Motor neuron (in vitro differentiated cells): ENCODE data around the gene SLC29A1. TPM values are rescaled to one million over a fixed set of nuclear protein-coding genes. Genes with fewer than 3 reads are reported as not detected.

Experiments
- ATAC-seq, 8 experiments: fragments of 200-7000 bp; cut with Tn5 transposase; replicated peaks in 6 of 8; 2 replicates each; pipeline ENCODE4 v1.8.0; 2021; ENCODE audit warnings: mild to moderate bottlenecking in 8 of 8, moderate library complexity in 8 of 8
- H3K27ac ChIP-seq, 2 donors: fragments of 250-450 bp; sonication (Bioruptor Pico); 2 replicates each; pipeline ENCODE4 v1.9.0; 2021; ENCODE audit warnings: antibody characterized with exemption in 2 of 2, mild to moderate bottlenecking in 2 of 2, moderate library complexity in 1 of 2
- H3K4me1 ChIP-seq, 2 donors: fragments of 250-450 bp; sonication (Bioruptor Pico); replicated peaks in 1 of 2; 2 replicates each; pipeline ENCODE4 v1.6.1; 2021; ENCODE audit warnings: antibody characterized with exemption in 2 of 2, mild to moderate bottlenecking in 2 of 2, moderate library complexity in 1 of 2
- H3K4me3 ChIP-seq, 5 donors: fragments of 250-450 bp; sonication (Bioruptor Pico); 2 replicates each; pipeline ENCODE4 v1.9.0; 2021; ENCODE audit warnings: antibody characterized with exemption in 5 of 5, mild to moderate bottlenecking in 5 of 5, moderate library complexity in 4 of 5
- WGBS, 10 experiments: fragments of 450-650 bp; shearing (Covaris generic); methylation state at CpG; one replicate each; pipeline ENCODE4 v1.0.0; 2022; 5-methylcytosine and 5-hydroxymethylcytosine counted together
- in situ Hi-C, 9 experiments: fragments of 400-800 bp; cut with MboI; loops; one replicate each; pipeline ENCODE4 v1.15.0; 2021; ENCODE audit warnings: low sequenced_read_pairs in 9 of 9, low pct_unique_long_range_greater_than_20kb in 2 of 9; ENCODE audit not compliant: unreplicated experiment in 9 of 9
- total RNA-seq, 8 experiments: library from RNA; unstranded; fragments of 300-600 nt; gene quantifications; 2 replicates each; pipeline versions ENCODE4 v1.2.3 to v1.2.4, GENCODE V29; 2022

Gene SLC29A1
- total RNA-seq, 8 experiments from 2014 or later = 3.8 to 58.8 (median 24.4) TPM

DNA sequence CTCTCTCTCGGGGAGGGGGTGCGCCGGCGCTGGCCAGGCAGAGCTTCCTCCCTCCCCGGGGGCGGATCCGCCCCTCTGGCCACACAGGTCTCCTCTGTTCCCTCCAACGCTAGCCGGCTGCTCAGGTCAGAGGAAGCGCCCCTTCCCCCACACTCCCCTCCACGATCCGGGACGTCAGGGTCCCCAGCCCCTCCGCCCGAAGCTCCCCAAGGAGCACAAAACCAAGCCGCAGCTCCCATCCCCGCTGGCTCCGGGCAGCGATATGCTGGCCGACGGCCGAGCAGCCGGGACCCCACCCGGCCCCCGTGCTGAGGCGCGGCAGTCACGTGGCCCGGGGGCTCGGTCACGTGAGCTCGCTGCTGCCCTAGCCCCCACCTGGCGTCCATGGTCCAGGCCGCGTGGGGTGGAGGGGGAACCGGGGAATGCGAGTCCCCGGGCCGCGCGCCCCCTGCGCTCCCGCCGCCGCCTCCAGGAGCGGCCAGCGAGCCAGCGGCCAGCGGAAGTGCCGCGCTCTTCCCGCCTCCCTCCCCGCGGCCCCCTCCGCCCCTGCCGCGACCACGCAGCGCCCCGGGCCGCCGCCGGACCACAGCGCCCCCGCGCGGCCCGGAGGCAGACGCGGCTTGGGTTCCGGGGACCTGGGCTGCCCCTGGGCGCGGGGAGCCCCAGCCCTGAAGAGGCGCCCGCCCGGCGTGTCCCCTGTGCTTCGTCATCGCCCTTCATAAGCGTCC lies 33.8 kb downstream of the SLC29A1 start, which contains the start of gene SLC35B2:
Gene SLC35B2 (minus strand): TSS at position 504 of the 728 bp plus-strand sequence. CDS start 118 bp downstream, at position 386.
- Histone ChIP-seq H3K4me3 (peak within 1 kb of the TSS; percentile 54 to 83 (median 62)), H3K4me1 (peaks cover 14 to 24% of the 10 kb centered on the region in 2 donors), H3K27ac (peak within 1 kb of the TSS; percentile 71 to 89)
- 0% methylated on average over 2 of the region's 80 CpGs; no CpG with 5 or more reads in 9 of the 10 experiments for WGBS, 10 experiments
- ATAC-seq = peak; percentile 53 to 77 (median 69)
- in situ Hi-C loops = no loop called here

- Histone ChIP-seq H3K4me1 (peaks cover 19 to 29% of the 10 kb centered on the region in 2 donors), H3K4me3 (peak overlapping the region; percentile 54 to 83 (median 62)), H3K27ac (peak overlapping the region; percentile 71 to 89)
- WGBS, 10 experiments = 13 to 100% (median 33%) methylated on average over 1 to 13 of the region's 15 CpGs
- ATAC-seq = no peak
- in situ Hi-C loops = no loop called here
Measured at GRCh38 chr6:44257753-44258324, 34.4 kb downstream of the SLC29A1 start.

DNA sequence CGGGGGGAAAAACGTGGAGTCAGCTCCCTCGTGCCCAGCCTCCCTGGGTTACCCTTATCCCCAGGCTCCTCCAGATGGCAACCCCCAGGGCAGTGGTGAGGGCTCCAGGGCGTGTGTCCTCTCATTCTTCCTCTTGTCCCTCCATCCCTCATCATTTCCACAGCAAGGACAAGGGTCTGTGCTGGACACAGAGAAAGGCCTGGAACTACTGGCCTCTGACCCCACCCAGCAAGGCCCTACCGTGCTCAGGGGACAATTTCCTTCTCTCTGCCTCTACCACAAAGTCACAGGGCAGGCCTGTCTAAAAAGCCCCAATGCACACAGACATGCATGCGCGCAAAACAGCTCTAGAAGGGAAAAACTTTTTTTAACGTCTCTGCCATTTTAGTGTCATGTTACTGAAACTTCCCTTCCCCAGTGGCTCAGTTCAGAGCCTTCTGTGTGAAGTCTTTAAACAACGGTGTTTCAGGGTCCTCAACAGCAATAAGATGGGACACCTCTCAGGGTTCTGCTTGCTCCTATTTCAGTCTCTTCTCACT lies 35.0 kb downstream of the SLC29A1 start:
- peak overlapping the region in 1 of 2 donors; percentile 89 for H3K27ac ChIP-seq
- 72 to 100% (median 83%) methylated on average over 1 to 7 of the region's 9 CpGs; no CpG with 5 or more reads in 3 of the 10 experiments for WGBS, 10 experiments
- peaks cover 24 to 34% of the 10 kb centered on the region in 2 donors for H3K4me1 ChIP-seq
- no peak for ATAC-seq
- in situ Hi-C loops = no loop called here
- no peak overlapping the region for H3K4me3 ChIP-seq

- in situ Hi-C loops = no loop called here
- 50 to 100% (median 71%) methylated on average over 1 to 2 of the region's 3 CpGs; no CpG with 5 or more reads in 7 of the 10 experiments for WGBS, 10 experiments
- no peak for ATAC-seq
- Histone ChIP-seq H3K4me3 (no peak overlapping the region), H3K27ac (no peak overlapping the region), H3K4me1 (peaks cover 29 to 37% of the 10 kb centered on the region in 2 donors)
Measured at GRCh38 chr6:44258921-44259320, 35.5 kb downstream of the SLC29A1 start.

GRCh38 chr6:44260011-44260410 lies 36.6 kb downstream of the SLC29A1 start:
- H3K27ac ChIP-seq = no peak overlapping the region
- H3K4me1 ChIP-seq = peaks cover 35 to 43% of the 10 kb centered on the region in 2 donors
- ATAC-seq = no peak
- WGBS, 10 experiments = 60 to 100% (median 87%) methylated on average over 1 to 3 of the region's 8 CpGs; no CpG with 5 or more reads in 5 of the 10 experiments
- H3K4me3 ChIP-seq = no peak overlapping the region
- in situ Hi-C loops = loop anchor here in 3 of 9 experiments (10.0 kb wide), 1 partner anchor 75 kb away; no protein-coding TSS in a partner anchor

DNA sequence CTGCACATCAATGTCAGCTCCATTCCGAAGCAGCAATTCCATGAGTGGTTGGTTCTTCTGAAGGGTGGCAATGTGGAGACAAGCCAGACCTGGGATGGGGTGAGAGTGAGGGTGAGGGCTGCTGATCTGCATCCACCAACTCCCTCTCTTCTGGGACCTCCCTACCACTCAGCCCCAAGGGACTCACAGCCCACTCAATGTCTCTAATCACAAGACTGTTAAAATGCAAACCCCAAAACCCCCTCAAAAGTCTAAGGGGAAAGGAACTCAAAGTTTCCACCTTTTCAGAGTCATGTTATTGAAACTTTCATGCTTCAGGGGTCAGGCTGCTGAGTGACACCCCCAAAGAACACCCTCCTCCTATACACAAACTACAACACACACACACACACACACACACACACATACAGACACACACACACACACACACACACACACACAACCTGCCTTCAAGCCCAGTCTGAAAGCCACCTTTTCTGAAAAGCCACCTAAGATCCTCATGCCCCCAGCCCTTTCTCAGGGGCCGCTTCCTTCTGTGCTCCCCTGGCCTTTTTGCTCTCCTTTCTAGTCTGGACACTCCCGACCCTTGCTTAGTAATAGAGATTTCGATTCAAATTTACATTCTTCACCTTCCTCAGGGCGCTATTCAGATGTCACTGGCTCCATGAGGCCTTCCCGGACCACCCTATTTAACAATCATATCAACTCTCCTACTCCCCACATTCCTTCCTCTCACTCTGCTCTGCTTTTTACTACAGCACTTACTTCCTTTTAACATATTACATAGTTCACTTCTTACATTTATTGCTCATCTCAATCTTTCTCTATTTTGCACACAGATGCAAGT lies 37.3 kb downstream of the SLC29A1 start:
- H3K4me3 ChIP-seq = no peak overlapping the region
- in situ Hi-C loops = loop anchor here in 3 of 9 experiments (10.0 kb wide), 1 partner anchor 74 kb away; no protein-coding TSS in a partner anchor
- peaks cover 34 to 37% of the 10 kb centered on the region in 2 donors for H3K4me1 ChIP-seq
- ATAC-seq = no peak
- H3K27ac ChIP-seq = no peak overlapping the region
- WGBS, 10 experiments = 42 to 100% (median 82%) methylated on average over 2 to 5 of the region's 6 CpGs

DNA sequence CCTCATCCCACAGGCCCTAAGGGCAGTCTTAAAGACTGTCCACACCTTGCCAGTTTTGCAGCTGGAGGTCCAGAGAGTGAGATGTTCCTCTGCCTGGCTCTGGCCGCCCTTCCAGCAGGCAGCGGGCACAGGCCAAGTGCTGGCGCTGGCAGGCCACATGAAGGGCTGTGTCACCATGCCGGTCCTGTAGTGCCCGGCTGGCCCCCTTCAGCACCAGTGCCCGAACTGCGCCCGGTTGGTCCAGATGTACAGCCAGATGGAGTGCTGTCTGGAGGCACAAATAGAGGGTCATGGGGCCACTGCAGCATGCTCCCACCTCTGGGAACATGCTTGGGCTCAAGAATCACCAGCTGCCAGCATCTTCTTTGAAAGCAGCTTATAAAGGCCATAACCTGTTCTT lies 38.2 kb downstream of the SLC29A1 start:
- in situ Hi-C loops = loop anchor here in 3 of 9 experiments (10.0 kb wide), 1 partner anchor 73 kb away; no protein-coding TSS in a partner anchor
- Histone ChIP-seq H3K27ac (no peak overlapping the region), H3K4me3 (no peak overlapping the region), H3K4me1 (peaks cover 25 to 31% of the 10 kb centered on the region in 2 donors)
- WGBS, 10 experiments = 80 to 100% (median 93%) methylated on average over 1 to 3 of the region's 8 CpGs; no CpG with 5 or more reads in 7 of the 10 experiments
- ATAC-seq = no peak

DNA sequence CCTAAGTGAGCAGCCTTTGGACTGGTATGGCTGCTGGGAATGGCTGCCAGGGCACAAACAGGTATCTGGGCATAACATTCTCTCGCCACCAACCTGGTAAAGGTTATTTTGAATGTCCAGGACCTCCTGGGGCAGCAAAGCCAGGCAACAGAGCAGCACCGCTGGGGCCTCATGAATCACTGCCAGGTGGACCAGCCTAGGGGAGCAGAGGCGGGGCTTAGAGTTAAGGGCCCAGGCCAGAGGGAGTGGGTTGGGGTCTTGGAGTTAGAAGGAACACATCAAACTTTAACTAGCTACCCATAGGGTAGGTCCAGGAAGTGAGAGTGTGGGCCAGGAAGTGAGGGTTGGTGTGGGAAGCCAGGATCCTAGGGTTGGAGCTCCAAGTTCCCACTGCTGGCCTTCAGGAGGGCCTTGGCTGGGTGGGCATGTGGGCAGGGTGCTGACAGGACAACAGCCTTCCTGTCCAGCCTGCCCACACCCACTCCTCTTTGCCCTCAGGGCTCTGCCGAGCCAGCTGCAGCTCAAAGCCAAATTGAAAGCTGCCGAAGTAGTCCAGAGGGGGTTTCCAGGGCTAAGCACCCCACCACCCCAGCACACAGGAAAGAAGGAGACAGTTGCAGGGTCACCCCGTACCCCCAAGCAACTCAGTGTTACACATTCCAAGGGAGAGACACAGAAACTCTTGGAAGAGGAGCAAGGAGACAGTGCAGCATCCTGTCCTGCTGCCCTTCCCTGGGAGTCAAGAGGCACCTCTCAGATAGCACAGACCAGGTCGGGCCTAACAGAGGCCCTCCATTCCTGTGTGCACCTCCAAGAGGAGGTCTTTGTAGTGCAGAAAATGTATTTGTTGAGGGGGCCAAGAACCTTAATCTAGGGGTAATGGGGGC lies 39.3 kb downstream of the SLC29A1 start:
- ATAC-seq = no peak
- Histone ChIP-seq H3K27ac (no peak overlapping the region), H3K4me1 (peaks cover 30% of the 10 kb centered on the region in 2 donors), H3K4me3 (peak overlapping the region in 2 of 5 donors; percentile 65 to 72)
- WGBS, 10 experiments = 80 to 100% (median 88%) methylated on average over 1 to 3 of the region's 7 CpGs; no CpG with 5 or more reads in 7 of the 10 experiments
- in situ Hi-C loops = loop anchor here in 3 of 9 experiments (10.0 kb wide), 1 partner anchor 72 kb away; no protein-coding TSS in a partner anchor

DNA sequence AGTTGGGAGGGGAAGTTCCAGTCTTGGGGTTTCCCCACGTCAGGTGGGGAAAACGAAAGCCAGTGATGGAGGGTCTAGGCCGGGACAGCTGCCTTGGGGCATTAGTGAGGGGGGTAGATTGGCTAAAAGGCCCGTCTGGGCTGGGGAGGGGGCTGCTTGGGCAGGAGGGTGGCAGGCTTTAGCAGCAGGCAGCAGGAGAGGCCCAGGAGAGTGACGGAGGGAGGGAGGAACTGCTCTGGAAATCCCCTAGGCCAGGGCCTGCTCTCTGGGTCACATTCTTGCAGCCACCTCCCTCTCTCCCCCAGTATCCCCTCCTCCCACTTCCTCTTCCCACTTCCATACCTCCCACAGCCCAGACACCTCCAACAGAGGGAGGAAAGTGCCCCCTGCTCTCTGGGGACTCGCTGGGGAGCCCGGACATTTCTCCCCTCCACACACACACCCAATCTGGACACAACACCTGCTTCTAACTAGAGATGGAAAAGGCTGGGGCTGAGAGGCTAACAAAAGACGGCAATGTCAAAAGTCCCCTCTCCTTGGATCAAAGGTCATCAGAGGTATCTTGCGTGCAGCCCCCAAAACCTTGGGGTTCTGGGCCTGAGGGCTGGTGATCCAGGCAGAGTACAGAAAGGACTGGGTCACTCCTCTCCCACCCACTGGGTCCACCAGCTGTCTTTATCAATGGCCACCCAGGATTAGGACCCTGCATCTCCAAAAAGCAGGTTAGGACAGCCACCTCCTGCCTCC lies 40.1 kb downstream of the SLC29A1 start:
- Histone ChIP-seq H3K4me1 (peaks cover 31 to 32% of the 10 kb centered on the region in 2 donors), H3K4me3 (peak overlapping the region in 4 of 5 donors; percentile 8 to 72 (median 63)), H3K27ac (no peak overlapping the region)
- ATAC-seq = peak in 2 of 8 experiments; percentile 7 to 19
- 25 to 47% methylated on average over 3 to 4 of the region's 9 CpGs; no CpG with 5 or more reads in 8 of the 10 experiments for WGBS, 10 experiments
- in situ Hi-C loops = loop anchor here in 3 of 9 experiments (10.0 kb wide), 1 partner anchor 71 kb away; no protein-coding TSS in a partner anchor

GRCh38 chr6:44264154-44265006 lies 41.0 kb downstream of the SLC29A1 start:
- Histone ChIP-seq H3K4me3 (peak overlapping the region; percentile 61 to 83 (median 71)), H3K4me1 (peaks cover 39 to 41% of the 10 kb centered on the region in 2 donors), H3K27ac (peak overlapping the region in 1 of 2 donors; percentile 75)
- WGBS, 10 experiments = 0 to 11% (median 1%) methylated on average over 5 to 10 of the region's 13 CpGs; no CpG with 5 or more reads in 5 of the 10 experiments
- in situ Hi-C loops = loop anchor here in 3 of 9 experiments (10.0 kb wide), 1 partner anchor 70 kb away; no protein-coding TSS in a partner anchor
- ATAC-seq = no peak
